SJSA1 (cell line): Measurements from ENCODE around the gene CSPG5. TPM values are rescaled to one million over a fixed set of nuclear protein-coding genes. Genes with fewer than 3 reads are reported as not detected.

ENCODE experiments used
- DNase-seq, 2 experiments: peaks; one replicate each; pipeline ENCODE4 v3.0.0-alpha.2; 2015 to 2020; ENCODE audit warnings: low spot score in 2 of 2, low read depth in 1 of 2
- H3K27ac ChIP-seq: fragments of 250-450 bp; sonication (Bioruptor Pico); 2 replicates; pipeline ENCODE4 v1.5.1; 2020; ENCODE audit warnings: mild to moderate bottlenecking, moderate library complexity
- H3K27me3 ChIP-seq: fragments of 250-450 bp; sonication (Bioruptor Pico); replicated peaks from 2 replicates; pipeline ENCODE4 v1.5.1; 2020; ENCODE audit warnings: mild to moderate bottlenecking, moderate library complexity
- H3K36me3 ChIP-seq: fragments of 250-450 bp; sonication (Bioruptor Pico); 2 replicates; pipeline ENCODE4 v1.5.1; 2020; ENCODE audit warnings: mild to moderate bottlenecking
- H3K4me1 ChIP-seq: fragments of 250-450 bp; sonication (Bioruptor Pico); replicated peaks from 2 replicates; pipeline ENCODE4 v1.6.1; 2021; ENCODE audit warnings: mild to moderate bottlenecking
- H3K4me3 ChIP-seq: fragments of 250-450 bp; sonication (Bioruptor Pico); 2 replicates; pipeline ENCODE4 v1.5.1; 2020; ENCODE audit warnings: mild to moderate bottlenecking
- H3K9me3 ChIP-seq: fragments of 250-450 bp; sonication (Bioruptor Pico); replicated peaks from 2 replicates; pipeline ENCODE4 v1.5.1; 2020; ENCODE audit warnings: mild to moderate bottlenecking
- total RNA-seq: library from RNA; depleted of rRNA; stranded (reverse); fragments of >200 nt; shearing (Covaris generic); gene quantifications from 2 replicates; pipeline ENCODE4 v1.2.3, GENCODE V29; 2014

The CSPG5 gene
- total RNA-seq, 1 experiment from 2014 or later = 0.24 TPM

GRCh38 chr3:47605652-47606051, 27.0 kb upstream of the CSPG5 start:
- no peak for DNase-seq
- H3K4me3 ChIP-seq = no peak overlapping the region
- H3K27me3 ChIP-seq = no peaks in the 10 kb centered on the region
- H3K4me1 ChIP-seq = no peaks in the 10 kb centered on the region
- H3K36me3 ChIP-seq = peaks cover 39% of the 10 kb centered on the region
- no peaks in the 10 kb centered on the region for H3K9me3 ChIP-seq
- H3K27ac ChIP-seq = no peak overlapping the region

DNA sequence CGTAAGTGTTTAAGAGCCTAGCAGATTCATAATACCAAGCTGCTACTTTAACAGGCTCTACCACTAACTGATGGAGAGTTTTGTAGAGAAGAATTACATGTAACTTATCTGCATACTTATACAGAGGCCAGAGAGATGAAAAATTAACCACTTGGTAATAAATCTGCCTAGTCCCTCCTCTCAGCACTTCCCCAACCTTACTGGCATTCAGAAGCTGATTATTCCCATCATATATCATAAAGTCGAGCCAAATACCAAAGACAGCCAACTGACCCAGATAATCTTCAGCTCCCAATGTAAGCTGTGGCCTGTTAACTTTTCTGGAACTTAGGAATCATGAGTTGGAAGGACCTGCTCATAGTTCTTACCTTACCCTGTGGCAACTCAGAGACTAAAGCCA, 25.5 kb upstream of the CSPG5 start:
- Histone ChIP-seq H3K27me3 (no peaks in the 10 kb centered on the region), H3K36me3 (peaks cover 34% of the 10 kb centered on the region), H3K9me3 (no peaks in the 10 kb centered on the region), H3K4me1 (no peaks in the 10 kb centered on the region), H3K4me3 (no peak overlapping the region), H3K27ac (no peak overlapping the region)
- DNase-seq = no peak

GRCh38 chr3:47603332-47603731, 24.7 kb upstream of the CSPG5 start:
- Histone ChIP-seq H3K27ac (no peak overlapping the region), H3K4me3 (no peak overlapping the region), H3K9me3 (no peaks in the 10 kb centered on the region), H3K36me3 (peaks cover 26% of the 10 kb centered on the region), H3K4me1 (no peaks in the 10 kb centered on the region), H3K27me3 (no peaks in the 10 kb centered on the region)
- DNase-seq = no peak

DNA sequence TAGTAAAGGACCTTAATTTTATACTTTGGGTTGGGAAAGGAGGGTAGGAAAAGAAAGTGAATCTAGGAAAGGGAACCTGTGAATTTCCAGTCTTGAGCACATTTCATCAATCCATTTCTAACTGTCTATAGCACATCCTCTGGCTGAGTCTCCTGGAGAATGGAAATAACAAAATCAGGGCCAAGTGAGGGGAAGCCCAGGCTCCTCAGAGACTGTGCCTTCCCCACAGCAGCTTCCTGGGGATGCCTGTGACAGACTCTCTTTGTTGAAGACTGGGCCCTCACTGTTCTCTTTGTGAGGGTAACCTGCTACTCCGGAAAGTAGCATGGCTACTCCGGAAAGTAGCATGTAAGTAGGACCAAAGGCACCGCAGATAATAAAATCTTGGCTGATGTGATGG, 22.6 kb upstream of the CSPG5 start:
- H3K4me3 ChIP-seq = no peak overlapping the region
- DNase-seq = no peak
- no peaks in the 10 kb centered on the region for H3K27me3 ChIP-seq
- H3K4me1 ChIP-seq = no peaks in the 10 kb centered on the region
- peaks cover 24% of the 10 kb centered on the region for H3K36me3 ChIP-seq
- no peak overlapping the region for H3K27ac ChIP-seq
- H3K9me3 ChIP-seq = no peaks in the 10 kb centered on the region

DNA sequence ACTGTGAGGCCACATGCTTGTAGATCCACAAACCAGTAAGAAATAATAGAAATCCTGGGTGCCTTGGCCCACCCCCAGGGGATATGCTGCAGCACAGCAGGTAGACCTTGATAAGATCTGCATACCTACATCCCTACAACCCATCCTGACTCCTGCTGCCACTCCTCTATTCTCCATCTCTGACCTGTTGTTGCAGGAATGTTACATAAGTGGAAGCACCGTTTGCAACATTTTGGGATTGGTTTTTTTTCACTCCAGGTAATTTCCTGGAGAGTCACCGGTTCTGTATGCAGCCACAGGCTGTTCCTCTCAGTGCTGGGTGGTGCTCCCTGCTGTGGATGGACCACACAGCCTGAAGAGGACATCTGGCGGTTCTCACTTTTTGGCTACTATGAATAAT, 16.1 kb upstream of the CSPG5 start:
- Histone ChIP-seq H3K36me3 (peaks cover 13% of the 10 kb centered on the region), H3K27ac (no peak overlapping the region), H3K4me3 (no peak overlapping the region), H3K9me3 (no peaks in the 10 kb centered on the region), H3K4me1 (no peaks in the 10 kb centered on the region), H3K27me3 (no peaks in the 10 kb centered on the region)
- DNase-seq = no peak

- H3K9me3 ChIP-seq = no peaks in the 10 kb centered on the region
- DNase-seq = no peak
These were observed 13.6 kb upstream of the CSPG5 start for GRCh38 chr3:47592066-47592795.

DNA sequence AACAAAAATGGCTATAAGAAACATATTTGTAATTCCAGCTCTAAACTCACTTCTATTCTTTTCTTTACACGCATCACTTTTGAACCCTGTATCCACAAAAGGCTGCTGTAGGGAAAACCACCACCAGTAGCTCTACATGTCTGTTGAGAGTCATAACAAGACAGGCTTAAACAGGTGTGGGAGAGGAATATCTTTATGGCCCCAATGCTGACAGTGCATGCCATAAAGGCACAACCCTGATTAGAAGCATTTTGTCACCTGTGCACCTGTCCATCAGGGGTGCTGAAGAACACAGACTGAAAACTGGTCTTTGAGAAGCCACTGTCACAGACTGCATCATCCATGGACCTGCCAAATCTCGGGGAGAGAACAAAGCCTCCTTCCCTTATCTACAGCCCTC, 11.6 kb upstream of the CSPG5 start:
- H3K4me1 ChIP-seq = no peaks in the 10 kb centered on the region
- H3K36me3 ChIP-seq = peaks cover 32% of the 10 kb centered on the region
- H3K27ac ChIP-seq = no peak overlapping the region
- no peaks in the 10 kb centered on the region for H3K27me3 ChIP-seq
- no peak for DNase-seq
- no peak overlapping the region for H3K4me3 ChIP-seq
- no peaks in the 10 kb centered on the region for H3K9me3 ChIP-seq

More at GRCh38 chr3:47592066-47592795, 13.6 kb upstream of the CSPG5 start:
- no peaks in the 10 kb centered on the region for H3K4me1 ChIP-seq
- H3K27ac ChIP-seq = no peak overlapping the region
- no peak overlapping the region for H3K4me3 ChIP-seq
- no peaks in the 10 kb centered on the region for H3K27me3 ChIP-seq
- peaks cover 24% of the 10 kb centered on the region for H3K36me3 ChIP-seq

DNA sequence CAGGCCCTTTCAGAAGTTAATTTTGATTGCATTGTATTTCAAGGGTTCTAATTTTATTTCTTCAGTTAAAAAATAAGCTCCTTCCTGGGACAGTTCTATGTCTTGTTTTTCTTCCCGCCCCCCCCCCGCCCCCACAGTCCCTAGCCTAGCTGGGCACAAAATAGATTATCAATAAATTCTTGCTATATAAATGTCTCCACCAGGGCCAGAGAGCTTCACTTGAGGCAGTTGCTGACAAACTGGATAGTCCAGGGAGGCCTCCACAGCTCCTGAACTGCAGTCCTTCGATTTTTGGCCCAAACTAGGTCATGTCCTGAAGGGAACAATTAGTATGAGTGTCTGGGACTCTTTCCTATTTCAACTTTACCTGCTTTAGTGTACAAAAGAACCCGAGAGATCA, 9.9 kb upstream of the CSPG5 start:
- no peak overlapping the region for H3K27ac ChIP-seq
- no peaks in the 10 kb centered on the region for H3K4me1 ChIP-seq
- DNase-seq = no peak

DNA sequence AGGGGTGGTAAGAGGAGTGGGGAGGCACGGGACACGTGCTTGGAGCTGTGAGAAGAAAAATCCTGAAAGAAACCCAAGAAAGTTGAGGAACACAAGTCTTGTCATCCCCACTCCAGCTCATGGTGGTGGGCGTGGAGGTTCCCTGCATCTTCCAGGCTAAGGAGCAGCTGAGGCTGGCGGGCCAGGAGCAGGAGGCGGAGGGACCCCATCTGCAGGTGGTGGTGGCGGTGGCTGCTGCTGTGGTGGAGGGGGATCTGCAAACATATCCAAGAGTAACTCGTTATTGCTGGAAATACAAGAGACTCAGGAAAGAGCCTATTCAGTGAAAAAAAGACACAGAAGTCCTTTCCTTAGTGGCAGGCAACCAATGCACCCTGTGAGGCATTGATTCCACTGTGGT, 9.4 kb upstream of the CSPG5 start:
- no peak for DNase-seq
- no peak overlapping the region for H3K27ac ChIP-seq
- H3K36me3 ChIP-seq = peaks cover 32% of the 10 kb centered on the region
- no peaks in the 10 kb centered on the region for H3K9me3 ChIP-seq
- H3K4me1 ChIP-seq = no peaks in the 10 kb centered on the region
- H3K27me3 ChIP-seq = no peaks in the 10 kb centered on the region
- H3K4me3 ChIP-seq = no peak overlapping the region

More for the DNA sequence above, 9.9 kb upstream of the CSPG5 start:
- Histone ChIP-seq H3K27me3 (no peaks in the 10 kb centered on the region), H3K9me3 (no peaks in the 10 kb centered on the region), H3K4me3 (no peak overlapping the region), H3K36me3 (peaks cover 32% of the 10 kb centered on the region)

GRCh38 chr3:47586746-47587145, 8.1 kb upstream of the CSPG5 start:
- no peaks in the 10 kb centered on the region for H3K4me1 ChIP-seq
- no peaks in the 10 kb centered on the region for H3K9me3 ChIP-seq
- no peak overlapping the region for H3K4me3 ChIP-seq
- no peak for DNase-seq
- no peak overlapping the region for H3K27ac ChIP-seq
- peaks cover 32% of the 10 kb centered on the region for H3K36me3 ChIP-seq
- H3K27me3 ChIP-seq = no peaks in the 10 kb centered on the region

- Histone ChIP-seq H3K36me3 (peaks cover 14% of the 10 kb centered on the region), H3K27ac (no peak overlapping the region), H3K4me3 (no peak overlapping the region), H3K27me3 (peaks cover 15% of the 10 kb centered on the region), H3K4me1 (peaks cover 5% of the 10 kb centered on the region; the same call in 1 of the 2 replicates), H3K9me3 (no peaks in the 10 kb centered on the region)
- DNase-seq = no peak
These were observed 4.8 kb upstream of the CSPG5 start for GRCh38 chr3:47583320-47584075.

DNA sequence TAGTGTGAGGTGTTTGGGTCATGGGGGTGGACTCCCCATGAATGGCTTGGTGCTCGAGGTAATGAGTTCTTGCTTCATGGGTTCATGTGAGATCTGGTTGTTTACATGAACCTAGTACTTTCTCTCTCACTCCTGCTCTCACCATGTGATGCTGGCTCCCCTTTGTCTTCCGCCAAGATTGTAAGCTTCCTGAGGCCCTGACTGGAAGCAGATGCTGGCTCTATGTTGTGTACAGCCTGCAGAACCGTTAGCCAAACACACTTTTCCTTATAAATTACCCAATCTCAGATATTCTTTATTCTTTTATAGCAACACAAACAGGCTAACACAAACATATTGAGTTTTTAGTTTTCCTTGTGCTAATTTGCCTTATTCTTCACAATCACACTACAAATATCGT, 3.2 kb upstream of the CSPG5 start:
- peaks cover 22% of the 10 kb centered on the region for H3K27me3 ChIP-seq

GRCh38 chr3:47581422-47581821, 2.8 kb upstream of the CSPG5 start:
- Histone ChIP-seq H3K27me3 (peaks cover 22% of the 10 kb centered on the region), H3K27ac (no peak overlapping the region), H3K36me3 (peaks cover 7% of the 10 kb centered on the region), H3K4me3 (no peak overlapping the region), H3K9me3 (no peaks in the 10 kb centered on the region), H3K4me1 (peaks cover 15% of the 10 kb centered on the region)
- no peak for DNase-seq

More for the DNA sequence above, 3.2 kb upstream of the CSPG5 start:
- no peak for DNase-seq
- Histone ChIP-seq H3K36me3 (peaks cover 7% of the 10 kb centered on the region), H3K9me3 (no peaks in the 10 kb centered on the region), H3K4me3 (no peak overlapping the region), H3K4me1 (peaks cover 15% of the 10 kb centered on the region), H3K27ac (no peak overlapping the region)

DNA sequence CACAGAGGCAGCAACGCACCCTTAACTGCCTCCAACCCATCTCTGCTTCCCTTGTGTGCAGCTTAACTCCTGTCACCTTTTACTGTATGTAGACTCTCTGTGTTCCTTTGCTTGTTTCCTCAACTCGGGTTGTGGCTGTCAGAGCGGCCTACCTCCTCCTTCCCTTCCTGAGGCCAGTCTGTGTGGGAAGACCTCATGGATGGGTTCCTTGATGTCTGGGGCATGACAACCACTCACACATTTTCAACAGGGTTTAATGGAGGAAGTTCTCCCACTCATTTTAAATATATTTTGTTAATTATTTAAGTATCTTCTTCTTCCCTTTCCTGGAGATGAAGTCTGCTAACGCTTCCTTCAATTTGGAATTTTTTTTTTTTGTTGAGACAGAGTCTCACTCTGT, 1.8 kb upstream of the CSPG5 start:
- no peak for DNase-seq
- H3K27me3 ChIP-seq = peaks cover 22% of the 10 kb centered on the region
- peaks cover 15% of the 10 kb centered on the region for H3K4me1 ChIP-seq
- peaks cover 3% of the 10 kb centered on the region for H3K36me3 ChIP-seq
- H3K4me3 ChIP-seq = no peak overlapping the region
- no peak overlapping the region for H3K27ac ChIP-seq
- H3K9me3 ChIP-seq = no peaks in the 10 kb centered on the region
